ENCODE results near the gene C15orf62.

The C15orf62 gene

GRCh38 chr15:40764629-40765103, 5.1 kb upstream of the C15orf62 start:
- H3K9me3 Mint-ChIP-seq: no peaks in the 10 kb centered on the region
- H3K36me3 Mint-ChIP-seq: peaks cover 10% of the 10 kb centered on the region
- no peak for DNase-seq
- peak overlapping the region; percentile 74 for H3K4me3 Mint-ChIP-seq
- H3K4me1 Mint-ChIP-seq: peaks cover 49% of the 10 kb centered on the region
- peak overlapping the region; percentile 92 for H3K27ac Mint-ChIP-seq
- CTCF ChIA-PET: interaction anchor here (1.3 to 1.6 kb wide), 2 partner anchors 15 to 18 kb away, joined by 3 to 7 read pairs; no protein-coding TSS in a partner anchor
- H3K27me3 Mint-ChIP-seq: peaks cover 19% of the 10 kb centered on the region

GRCh38 chr15:40766194-40766815, 3.5 kb upstream of the C15orf62 start:
- no peaks in the 10 kb centered on the region for H3K9me3 Mint-ChIP-seq
- peaks cover 56% of the 10 kb centered on the region for H3K4me1 Mint-ChIP-seq
- H3K27me3 Mint-ChIP-seq: peaks cover 9% of the 10 kb centered on the region
- CTCF ChIA-PET: interaction anchor here (0.6 to 0.9 kb wide), 2 partner anchors 16 to 440 kb away, joined by 3 read pairs; no protein-coding TSS in a partner anchor
- H3K36me3 Mint-ChIP-seq: peaks cover 16% of the 10 kb centered on the region
- H3K27ac Mint-ChIP-seq: peak overlapping the region; percentile 78
- no peak for DNase-seq
- no peak overlapping the region for H3K4me3 Mint-ChIP-seq

- Mint-ChIP-seq H3K4me3 (no peak overlapping the region), H3K27me3 (peaks cover 9% of the 10 kb centered on the region), H3K36me3 (peaks cover 17% of the 10 kb centered on the region), H3K4me1 (peaks cover 56% of the 10 kb centered on the region), H3K27ac (no peak overlapping the region), H3K9me3 (no peaks in the 10 kb centered on the region)
- DNase-seq: no peak
- CTCF ChIA-PET: interaction anchor here (0.6 kb wide), 1 partner anchor 441 kb away, joined by 3 read pairs; no protein-coding TSS in a partner anchor
Observed at GRCh38 chr15:40766906-40767837, 2.6 kb upstream of the C15orf62 start.

GRCh38 chr15:40767838-40768500, 1.8 kb upstream of the C15orf62 start:
- no peak overlapping the region for H3K4me3 Mint-ChIP-seq

GRCh38 chr15:40768521-40769273, 1.1 kb upstream of the C15orf62 start:
- CTCF ChIA-PET: interaction anchor here (0.6 kb wide), 1 partner anchor 331 kb away, joined by 4 read pairs; no protein-coding TSS in a partner anchor
- peaks cover 1% of the 10 kb centered on the region for H3K27me3 Mint-ChIP-seq
- H3K9me3 Mint-ChIP-seq: no peaks in the 10 kb centered on the region
- H3K4me3 Mint-ChIP-seq: peak overlapping the region; percentile 33
- H3K27ac Mint-ChIP-seq: peak overlapping the region; percentile 88
- no peak for DNase-seq
- peaks cover 45% of the 10 kb centered on the region for H3K4me1 Mint-ChIP-seq
- H3K36me3 Mint-ChIP-seq: peaks cover 22% of the 10 kb centered on the region

More at GRCh38 chr15:40767838-40768500, 1.8 kb upstream of the C15orf62 start:
- peaks cover 19% of the 10 kb centered on the region for H3K36me3 Mint-ChIP-seq
- peaks cover 8% of the 10 kb centered on the region for H3K27me3 Mint-ChIP-seq
- peaks cover 52% of the 10 kb centered on the region for H3K4me1 Mint-ChIP-seq
- peak overlapping the region; percentile 52 for H3K27ac Mint-ChIP-seq
- no peak for DNase-seq
- CTCF ChIA-PET: interaction anchor here (0.6 kb wide), 1 partner anchor 332 kb away, joined by 4 read pairs; no protein-coding TSS in a partner anchor
- no peaks in the 10 kb centered on the region for H3K9me3 Mint-ChIP-seq

- CTCF ChIA-PET: interaction anchor here (2.5 kb wide), 1 partner anchor 13 kb away, joined by 13 read pairs; no protein-coding TSS in a partner anchor
- Mint-ChIP-seq H3K27ac (peak overlapping the region; percentile 88), H3K9me3 (no peaks in the 10 kb centered on the region), H3K27me3 (no peaks in the 10 kb centered on the region), H3K4me3 (no peak overlapping the region), H3K4me1 (peaks cover 35% of the 10 kb centered on the region), H3K36me3 (peaks cover 28% of the 10 kb centered on the region)
- DNase-seq: no peak
Observed at GRCh38 chr15:40770147-40770721, 454 bp downstream of the C15orf62 start.

GRCh38 chr15:40771242-40771641, 1.5 kb downstream of the C15orf62 start:
- Mint-ChIP-seq H3K4me1 (peaks cover 25% of the 10 kb centered on the region), H3K9me3 (no peaks in the 10 kb centered on the region), H3K27ac (no peak overlapping the region), H3K36me3 (peaks cover 30% of the 10 kb centered on the region), H3K4me3 (no peak overlapping the region), H3K27me3 (no peaks in the 10 kb centered on the region)
- DNase-seq: no peak
- CTCF ChIA-PET: interaction anchor here (1.5 to 2.5 kb wide), 2 partner anchors 12 to 13 kb away, joined by 4 to 13 read pairs; no protein-coding TSS in a partner anchor

GRCh38 chr15:40772014-40772413, 2.2 kb downstream of the C15orf62 start:
- no peak overlapping the region for H3K27ac Mint-ChIP-seq
- no peak overlapping the region for H3K4me3 Mint-ChIP-seq
- CTCF ChIA-PET: interaction anchor here (1.5 kb wide), 1 partner anchor 13 kb away, joined by 4 read pairs; no protein-coding TSS in a partner anchor
- H3K9me3 Mint-ChIP-seq: no peaks in the 10 kb centered on the region
- no peaks in the 10 kb centered on the region for H3K27me3 Mint-ChIP-seq
- peaks cover 30% of the 10 kb centered on the region for H3K4me1 Mint-ChIP-seq
- no peak for DNase-seq
- peaks cover 37% of the 10 kb centered on the region for H3K36me3 Mint-ChIP-seq

GRCh38 chr15:40773496-40773895, 3.7 kb downstream of the C15orf62 start:
- Mint-ChIP-seq H3K27ac (no peak overlapping the region), H3K27me3 (no peaks in the 10 kb centered on the region), H3K4me1 (peaks cover 28% of the 10 kb centered on the region), H3K9me3 (no peaks in the 10 kb centered on the region), H3K4me3 (no peak overlapping the region), H3K36me3 (peaks cover 38% of the 10 kb centered on the region)
- CTCF ChIA-PET: interaction anchor here (1.3 kb wide), 1 partner anchor 12 kb away, joined by 4 read pairs; no protein-coding TSS in a partner anchor
- DNase-seq: no peak

- no peaks in the 10 kb centered on the region for H3K9me3 Mint-ChIP-seq
- peaks cover 23% of the 10 kb centered on the region for H3K4me1 Mint-ChIP-seq
- CTCF ChIA-PET: interaction anchor here (1.3 kb wide), 1 partner anchor 11 kb away, joined by 4 read pairs; no protein-coding TSS in a partner anchor
- no peak overlapping the region for H3K4me3 Mint-ChIP-seq
- H3K27me3 Mint-ChIP-seq: no peaks in the 10 kb centered on the region
- DNase-seq: no peak
- no peak overlapping the region for H3K27ac Mint-ChIP-seq
- peaks cover 36% of the 10 kb centered on the region for H3K36me3 Mint-ChIP-seq
Observed at GRCh38 chr15:40773902-40774301, 4.1 kb downstream of the C15orf62 start.

- peaks cover 37% of the 10 kb centered on the region for H3K36me3 Mint-ChIP-seq
- H3K27me3 Mint-ChIP-seq: no peaks in the 10 kb centered on the region
- no peak overlapping the region for H3K27ac Mint-ChIP-seq
- DNase-seq: no peak
- CTCF ChIA-PET: interaction anchor here (0.8 kb wide), 1 partner anchor 10 kb away, joined by 3 read pairs; no protein-coding TSS in a partner anchor
- peaks cover 12% of the 10 kb centered on the region for H3K4me1 Mint-ChIP-seq
- no peak overlapping the region for H3K4me3 Mint-ChIP-seq
- no peaks in the 10 kb centered on the region for H3K9me3 Mint-ChIP-seq
Observed at GRCh38 chr15:40775007-40775406, 5.2 kb downstream of the C15orf62 start.

GRCh38 chr15:40775740-40776536, 6.2 kb downstream of the C15orf62 start:
- CTCF ChIA-PET: interaction anchor here (1.6 kb wide), 1 partner anchor 83 kb away, joined by 4 read pairs; no protein-coding TSS in a partner anchor
- peaks cover 32% of the 10 kb centered on the region for H3K36me3 Mint-ChIP-seq
- H3K4me1 Mint-ChIP-seq: peaks cover 8% of the 10 kb centered on the region
- no peaks in the 10 kb centered on the region for H3K9me3 Mint-ChIP-seq
- H3K27me3 Mint-ChIP-seq: no peaks in the 10 kb centered on the region
- H3K27ac Mint-ChIP-seq: no peak overlapping the region
- H3K4me3 Mint-ChIP-seq: no peak overlapping the region
- DNase-seq: no peak
